Uterus (tissue), 4 donors: ENCODE data around the gene RBMY1B. TPM values are rescaled to one million over a fixed set of nuclear protein-coding genes. Genes with fewer than 3 reads are reported as not detected.
"Not testable (repeated sequence)": the region's sequence is repeated elsewhere in the genome, so short reads cannot be mapped to it uniquely, and the experiment has no call there.

Experiments used
- DNase-seq, 2 donors: peaks; one replicate each; pipeline ENCODE4 v3.0.0-alpha.2; 2019 to 2020
- H3K27ac ChIP-seq, 2 donors: fragments of 200-600 bp; sonication (generic); 1 replicate in 1 of 2; 2 replicates in 1 of 2; pipeline ENCODE4 v1.5.1; 2016 to 2018
- H3K27me3 ChIP-seq, 2 donors: fragments of 200-600 bp; sonication (generic); one replicate each; pipeline ENCODE4 v1.5.1; 2018 to 2019; ENCODE audit warnings: control low read depth in 1 of 2
- H3K36me3 ChIP-seq, 2 donors: fragments of 200-600 bp; sonication (generic); one replicate each; pipeline ENCODE4 v1.5.1; 2019; ENCODE audit warnings: control low read depth in 1 of 2
- H3K4me1 ChIP-seq, 2 donors: fragments of 200-600 bp; sonication (generic); one replicate each; pipeline ENCODE4 v1.5.1; 2018 to 2019; ENCODE audit warnings: control low read depth in 1 of 2
- H3K4me3 ChIP-seq, 2 donors: fragments of 200-600 bp; sonication (generic); 1 replicate in 1 of 2; 2 replicates in 1 of 2; pipeline ENCODE4 v1.5.1; 2018 to 2019; ENCODE audit warnings: mild to moderate bottlenecking in 1 of 2
- H3K9me3 ChIP-seq, 2 donors: fragments of 200-600 bp; sonication (generic); one replicate each; pipeline ENCODE4 v1.5.1; 2019; ENCODE audit warnings: control low read depth in 1 of 2
- POLR2A ChIP-seq, 2 donors: fragments of 450-650 bp; IDR thresholded peaks; one replicate each; pipeline ENCODE4 v1.6.1; 2016; ENCODE audit warnings: antibody characterized with exemption in 2 of 2, mild to moderate bottlenecking in 1 of 2, moderate library complexity in 1 of 2
- intact Hi-C: fragments of 100-400 bp; cut with DNase I; formaldehyde crosslinking; loops from one replicate; pipeline ENCODE4 v1.15.1; 2023; ENCODE audit warnings: low total_unique reads
- total RNA-seq, 4 donors: library from RNA; depleted of rRNA in 3 of 4; stranded (reverse); fragments of >200 nt in 3 of 4; gene quantifications; one replicate each; pipeline versions ENCODE4 v1.1.0 to v1.2.4, GENCODE V29; 2014 to 2023
- TF ChIP-seq, protein P1 (sequence below), 4 experiments: fragments of 200-600 bp in 2 of 4; fragments of 450-650 bp in 2 of 4; sonication (generic) in 2 of 4; IDR thresholded peaks; one replicate each; pipeline ENCODE4 v1.5.1; 2016 to 2019; ENCODE audit warnings: antibody characterized with exemption in 4 of 4, mild to moderate bottlenecking in 2 of 4, moderate library complexity in 1 of 4
- donor health status: DM: yes; HTN: yes; CAD: no.

RBMY1B gene
- total RNA-seq, result not detected

DNA sequence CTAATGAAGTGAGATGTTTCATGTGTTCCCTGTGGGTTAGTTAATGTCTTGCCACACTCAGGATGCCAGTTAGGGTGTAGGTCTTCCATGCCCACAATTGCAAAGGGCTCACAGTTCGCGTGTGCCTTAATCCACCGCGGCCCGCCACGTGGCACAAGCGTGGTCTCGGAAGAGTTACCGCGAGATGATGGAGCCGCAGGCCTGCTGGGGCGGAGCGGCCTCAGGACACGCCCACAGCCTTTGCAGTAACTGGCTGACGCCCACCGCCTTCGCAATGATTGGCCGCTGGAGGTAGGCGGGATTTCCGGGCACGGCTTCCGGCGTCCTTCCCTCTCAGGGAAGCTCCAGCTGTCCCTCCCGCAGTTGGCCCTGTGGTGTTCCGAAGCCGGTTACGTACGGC, at the start of gene RBMY1B:
Gene RBMY1B (plus strand): TSS at position 301 of the 400 bp plus-strand sequence. CDS start 2,013 bp downstream, outside the sequence.
- H3K27ac ChIP-seq, H3K9me3 ChIP-seq, intact Hi-C loops, H3K36me3 ChIP-seq, DNase-seq, H3K4me1 ChIP-seq, H3K27me3 ChIP-seq, H3K4me3 ChIP-seq: not testable (repeated sequence)

DNA sequence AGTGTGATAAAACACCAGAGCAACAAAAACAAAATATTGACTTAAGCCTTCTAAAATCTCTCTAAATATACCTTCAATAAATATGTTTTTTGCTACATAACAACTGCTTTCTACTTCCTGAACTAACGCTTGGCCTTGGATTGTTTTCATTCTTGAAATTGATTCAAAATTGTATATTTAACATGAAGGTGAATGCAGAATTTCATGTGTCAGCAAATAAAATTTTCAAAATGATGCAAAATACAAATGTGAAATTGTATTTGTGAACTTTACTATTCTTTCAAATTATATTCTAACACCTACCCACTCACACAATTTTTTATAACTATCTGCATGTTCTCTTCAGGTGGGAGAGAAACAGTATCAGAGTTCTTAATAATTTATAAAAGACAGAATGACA, 48.2 kb upstream of the RBMY1B start:
- H3K27me3 ChIP-seq, H3K4me3 ChIP-seq, H3K9me3 ChIP-seq, H3K4me1 ChIP-seq, DNase-seq, intact Hi-C loops, H3K36me3 ChIP-seq, H3K27ac ChIP-seq: not testable (repeated sequence)

DNA sequence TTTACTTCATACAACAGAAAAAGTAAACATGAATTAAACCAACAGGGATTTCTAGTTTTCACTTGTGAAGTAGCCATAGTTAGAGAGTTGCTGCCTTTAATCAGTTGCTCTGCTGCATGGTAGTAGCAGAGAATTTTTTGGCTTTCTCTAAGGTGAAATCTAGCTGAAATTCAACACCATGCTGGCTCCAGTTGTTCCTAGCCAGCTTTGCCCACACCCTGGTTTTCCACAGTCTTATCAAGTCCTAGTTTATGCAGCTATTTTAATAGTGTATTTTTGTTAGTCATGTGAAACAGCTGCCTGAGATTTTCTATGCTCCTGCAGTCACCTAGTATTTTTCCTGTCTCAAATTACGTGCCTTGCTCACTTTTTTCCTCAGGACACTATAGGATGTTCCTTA, 28.2 kb upstream of the RBMY1B start:
- H3K27ac ChIP-seq, result no peak overlapping the region
- H3K36me3 ChIP-seq, result no peaks in the 10 kb centered on the region
- DNase-seq, result no peak
- no peaks in the 10 kb centered on the region for H3K9me3 ChIP-seq
- intact Hi-C loops, result no loop called here
- no peaks in the 10 kb centered on the region for H3K27me3 ChIP-seq
- H3K4me1 ChIP-seq, result no peaks in the 10 kb centered on the region
- TF ChIP-seq, protein P1, sequence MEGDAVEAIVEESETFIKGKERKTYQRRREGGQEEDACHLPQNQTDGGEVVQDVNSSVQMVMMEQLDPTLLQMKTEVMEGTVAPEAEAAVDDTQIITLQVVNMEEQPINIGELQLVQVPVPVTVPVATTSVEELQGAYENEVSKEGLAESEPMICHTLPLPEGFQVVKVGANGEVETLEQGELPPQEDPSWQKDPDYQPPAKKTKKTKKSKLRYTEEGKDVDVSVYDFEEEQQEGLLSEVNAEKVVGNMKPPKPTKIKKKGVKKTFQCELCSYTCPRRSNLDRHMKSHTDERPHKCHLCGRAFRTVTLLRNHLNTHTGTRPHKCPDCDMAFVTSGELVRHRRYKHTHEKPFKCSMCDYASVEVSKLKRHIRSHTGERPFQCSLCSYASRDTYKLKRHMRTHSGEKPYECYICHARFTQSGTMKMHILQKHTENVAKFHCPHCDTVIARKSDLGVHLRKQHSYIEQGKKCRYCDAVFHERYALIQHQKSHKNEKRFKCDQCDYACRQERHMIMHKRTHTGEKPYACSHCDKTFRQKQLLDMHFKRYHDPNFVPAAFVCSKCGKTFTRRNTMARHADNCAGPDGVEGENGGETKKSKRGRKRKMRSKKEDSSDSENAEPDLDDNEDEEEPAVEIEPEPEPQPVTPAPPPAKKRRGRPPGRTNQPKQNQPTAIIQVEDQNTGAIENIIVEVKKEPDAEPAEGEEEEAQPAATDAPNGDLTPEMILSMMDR (IDR thresholded peaks at IDR 0.05), result no peak
- no peak for TF ChIP-seq POLR2A (IDR thresholded peaks at IDR 0.05)
- H3K4me3 ChIP-seq, result no peak overlapping the region

DNA sequence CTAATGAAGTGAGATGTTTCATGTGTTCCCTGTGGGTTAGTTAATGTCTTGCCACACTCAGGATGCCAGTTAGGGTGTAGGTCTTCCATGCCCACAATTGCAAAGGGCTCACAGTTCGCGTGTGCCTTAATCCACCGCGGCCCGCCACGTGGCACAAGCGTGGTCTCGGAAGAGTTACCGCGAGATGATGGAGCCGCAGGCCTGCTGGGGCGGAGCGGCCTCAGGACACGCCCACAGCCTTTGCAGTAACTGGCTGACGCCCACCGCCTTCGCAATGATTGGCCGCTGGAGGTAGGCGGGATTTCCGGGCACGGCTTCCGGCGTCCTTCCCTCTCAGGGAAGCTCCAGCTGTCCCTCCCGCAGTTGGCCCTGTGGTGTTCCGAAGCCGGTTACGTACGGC, 23.4 kb downstream of the RBMY1B start, which contains the start of gene RBMY1A1:
Gene RBMY1A1 (plus strand): TSS at position 301 of the 400 bp plus-strand sequence. CDS start 2,013 bp downstream, outside the sequence.
- DNase-seq, intact Hi-C loops, H3K4me3 ChIP-seq, H3K27ac ChIP-seq, H3K9me3 ChIP-seq, H3K4me1 ChIP-seq, H3K36me3 ChIP-seq, H3K27me3 ChIP-seq: not testable (repeated sequence)

DNA sequence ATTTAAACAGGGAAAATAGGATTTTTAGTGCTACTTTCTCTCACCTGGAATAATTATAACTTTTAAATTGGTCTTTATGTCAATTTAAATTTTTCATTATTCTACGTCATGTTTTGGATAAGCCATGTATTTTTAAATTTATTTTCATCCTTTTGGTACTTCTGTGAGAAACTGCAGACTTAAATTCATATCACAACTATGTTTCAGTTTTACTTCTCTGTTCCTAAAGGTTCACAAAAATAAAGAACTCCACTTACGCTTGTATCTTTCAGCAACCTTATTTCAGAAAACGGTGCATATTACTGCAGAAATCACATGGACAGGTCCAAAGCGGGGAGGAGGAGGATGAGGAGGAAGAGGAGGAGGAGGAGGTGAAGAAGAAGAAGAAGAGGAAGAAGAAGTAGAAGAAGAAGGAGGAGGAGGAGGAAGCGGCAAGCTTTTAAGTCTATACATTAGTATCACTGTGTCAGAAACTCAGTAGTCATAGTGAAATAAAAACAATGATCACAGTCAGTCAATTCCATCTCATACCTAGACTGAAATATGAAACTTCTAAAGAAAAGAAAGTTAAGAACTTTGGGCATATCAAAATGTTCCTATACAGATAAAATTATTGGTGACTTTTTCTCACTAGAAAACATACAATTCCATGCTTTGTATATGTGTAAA, 48.3 kb downstream of the RBMY1B start:
- H3K27me3 ChIP-seq, H3K9me3 ChIP-seq, intact Hi-C loops, H3K27ac ChIP-seq, H3K4me3 ChIP-seq, H3K36me3 ChIP-seq, H3K4me1 ChIP-seq, DNase-seq: not testable (repeated sequence)

Other genes with a start within 250 kb of the RBMY1B start
- gene RBMY1A1, start 23.5 kb downstream of the RBMY1B start, total RNA-seq, result not detected